Activated CD8-positive, alpha-beta memory T cell treated with anti-CD3 and anti-CD28 coated beads for 36 hours (primary cell): ENCODE data around the gene NFIL3. TPM values are rescaled to one million over a fixed set of nuclear protein-coding genes. Genes with fewer than 3 reads are reported as not detected.
"Not testable (repeated sequence)": the region's sequence is repeated elsewhere in the genome, so short reads cannot be mapped to it uniquely, and the experiment has no call there.

ENCODE experiments used
- CTCF ChIA-PET: fragments of 350-600 bp; sonication (Branson Sonifier 250); formaldehyde crosslinking; loops from one replicate; lab custom pipeline; 2021; ENCODE audit warnings: antibody characterized with exemption; lab: Charles Lee
- POLR2A ChIA-PET: fragments of 350-600 bp; sonication (Branson Sonifier 250); formaldehyde crosslinking; loops from one replicate; lab custom pipeline; 2021; ENCODE audit warnings: antibody characterized with exemption; lab: Charles Lee
- total RNA-seq, 2 experiments: library from RNA; stranded (reverse); gene quantifications; one replicate each; pipeline ENCODE4 v1.2.3, GENCODE V29; 2021

NFIL3 gene, protein sequence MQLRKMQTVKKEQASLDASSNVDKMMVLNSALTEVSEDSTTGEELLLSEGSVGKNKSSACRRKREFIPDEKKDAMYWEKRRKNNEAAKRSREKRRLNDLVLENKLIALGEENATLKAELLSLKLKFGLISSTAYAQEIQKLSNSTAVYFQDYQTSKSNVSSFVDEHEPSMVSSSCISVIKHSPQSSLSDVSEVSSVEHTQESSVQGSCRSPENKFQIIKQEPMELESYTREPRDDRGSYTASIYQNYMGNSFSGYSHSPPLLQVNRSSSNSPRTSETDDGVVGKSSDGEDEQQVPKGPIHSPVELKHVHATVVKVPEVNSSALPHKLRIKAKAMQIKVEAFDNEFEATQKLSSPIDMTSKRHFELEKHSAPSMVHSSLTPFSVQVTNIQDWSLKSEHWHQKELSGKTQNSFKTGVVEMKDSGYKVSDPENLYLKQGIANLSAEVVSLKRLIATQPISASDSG
- total RNA-seq: 10 to 100 TPM; 70.1 to 72.4 TPM

DNA sequence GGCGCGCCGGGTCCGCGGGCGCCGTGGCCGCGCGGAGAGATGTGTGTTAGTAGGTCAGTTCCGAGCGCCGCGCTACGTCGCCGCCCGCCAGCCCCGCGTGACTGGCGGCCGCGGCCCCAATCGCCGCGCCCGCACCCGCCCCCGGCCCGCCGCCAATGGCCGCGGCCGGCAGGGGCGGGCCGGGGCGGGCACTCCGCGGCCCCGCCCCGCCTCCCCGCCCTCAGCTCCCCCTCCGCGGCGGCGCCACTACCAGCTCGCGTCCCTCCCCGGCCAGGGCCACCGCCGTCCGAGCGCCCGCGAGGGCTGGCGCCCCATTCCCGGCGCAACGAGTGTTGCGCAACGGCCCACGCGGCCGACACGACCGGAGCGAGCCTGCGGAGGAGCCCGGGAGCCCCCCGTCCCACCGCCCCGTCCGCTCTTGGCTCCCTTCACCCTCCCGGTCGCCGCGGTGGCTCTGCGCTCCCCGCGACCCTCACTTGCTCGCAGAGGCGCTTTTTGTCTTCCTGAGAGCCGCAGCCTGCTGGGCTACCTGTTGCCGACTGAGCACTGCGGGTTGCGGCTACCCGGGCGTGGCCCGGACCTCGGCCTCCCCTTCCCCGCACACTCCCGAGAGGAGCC, at the start of gene NFIL3:
Gene NFIL3, minus strand, starts transcription at position 48 of the 618 bp plus-strand sequence. CDS start 13,098 bp downstream, outside the sequence.
- CTCF ChIA-PET: interaction anchor here (0.8 to 1.8 kb wide), 6 partner anchors 14 to 509 kb away, joined by 3 to 5 read pairs (median 3); no protein-coding TSS in a partner anchor

DNA sequence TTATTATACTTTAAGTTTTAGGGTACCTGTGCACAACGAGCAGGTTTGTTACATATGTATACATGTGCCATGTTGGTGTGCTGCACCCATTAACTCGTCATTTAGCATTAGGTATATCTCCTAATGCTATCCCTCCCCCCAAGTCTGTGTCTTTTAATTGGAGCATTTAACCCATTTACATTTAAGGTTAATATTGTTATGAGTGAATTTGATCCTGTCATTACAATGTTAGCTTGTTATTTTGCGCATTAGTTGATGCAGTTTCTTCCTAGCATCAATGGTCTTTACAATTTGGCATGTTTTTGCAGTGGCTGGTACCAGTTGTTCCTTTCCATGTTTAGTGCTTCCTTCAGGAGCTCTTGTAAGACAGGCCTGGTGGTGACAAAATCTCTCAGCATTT, 47.9 kb upstream of the NFIL3 start:
- POLR2A ChIA-PET, CTCF ChIA-PET: not testable (repeated sequence)

More for the DNA sequence above, at the start of gene NFIL3:
- POLR2A ChIA-PET: interaction anchor here (0.6 to 2.1 kb wide), 13 partner anchors 9 to 324 kb away, joined by 3 to 12 read pairs (median 3); partner anchors contain the start of gene AUH

DNA sequence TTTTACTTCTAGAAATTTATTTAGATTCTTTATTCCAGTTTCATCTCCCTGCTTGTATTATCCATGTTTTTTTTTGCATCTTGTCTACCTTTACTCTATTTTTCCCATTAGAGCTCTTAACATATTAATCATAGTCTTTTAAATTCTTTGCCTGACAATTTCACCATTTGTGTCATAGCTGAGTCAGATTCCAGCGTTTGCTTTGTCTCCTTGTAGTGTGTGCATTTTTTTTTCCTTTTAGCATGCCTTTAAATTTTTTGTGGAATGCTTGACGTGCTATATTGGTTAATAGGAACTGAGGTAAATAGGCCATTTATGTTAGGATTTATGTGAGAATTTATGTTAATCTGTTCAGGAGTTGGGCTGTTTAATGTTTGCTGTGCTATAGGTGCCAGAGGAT, 41.8 kb upstream of the NFIL3 start:
- CTCF ChIA-PET: no interaction called here
- POLR2A ChIA-PET: no interaction called here

DNA sequence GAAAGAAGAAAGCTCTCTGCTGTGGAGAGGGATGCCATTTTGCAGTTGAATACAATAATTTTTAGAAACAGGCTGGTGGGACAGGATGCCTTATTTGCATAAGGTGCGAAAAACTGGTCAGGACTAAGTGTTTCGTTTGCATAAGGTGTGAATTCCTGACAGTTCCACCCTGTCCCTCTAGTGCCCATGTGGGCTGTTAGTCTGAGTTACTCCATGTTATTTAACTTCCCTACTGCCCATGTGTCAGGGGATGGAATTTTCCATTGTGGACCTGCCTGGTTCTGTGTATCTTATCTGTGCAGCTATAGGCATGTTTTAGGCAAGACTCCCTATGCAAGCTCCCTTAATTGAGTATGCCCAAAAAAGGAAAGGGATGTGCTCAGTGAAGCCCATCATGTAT, 35.3 kb upstream of the NFIL3 start:
- ChIA-PET POLR2A (no interaction called here), CTCF (no interaction called here)

DNA sequence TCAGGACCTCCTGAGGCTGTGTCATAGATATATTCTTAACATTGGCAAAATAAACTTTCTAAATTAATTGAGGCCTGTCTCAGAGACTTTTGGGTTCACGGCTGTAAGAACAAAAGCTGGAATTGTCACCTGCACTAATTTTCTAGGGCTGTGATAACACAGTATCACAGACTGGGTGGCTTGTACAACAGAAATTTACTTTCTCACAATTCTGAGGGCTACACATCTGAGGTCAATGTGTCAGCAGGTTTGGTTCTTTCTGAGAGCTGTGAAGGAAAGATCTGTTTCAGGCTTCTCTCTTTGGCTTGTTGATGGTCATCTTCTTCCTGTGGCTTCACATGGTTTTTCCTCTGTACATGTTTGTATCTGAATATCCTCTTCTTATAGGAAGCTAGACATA, 29.2 kb upstream of the NFIL3 start:
- POLR2A ChIA-PET: no interaction called here
- CTCF ChIA-PET: interaction anchor here (0.6 kb wide), 1 partner anchor 1925 kb away, joined by 4 read pairs; no protein-coding TSS in a partner anchor

DNA sequence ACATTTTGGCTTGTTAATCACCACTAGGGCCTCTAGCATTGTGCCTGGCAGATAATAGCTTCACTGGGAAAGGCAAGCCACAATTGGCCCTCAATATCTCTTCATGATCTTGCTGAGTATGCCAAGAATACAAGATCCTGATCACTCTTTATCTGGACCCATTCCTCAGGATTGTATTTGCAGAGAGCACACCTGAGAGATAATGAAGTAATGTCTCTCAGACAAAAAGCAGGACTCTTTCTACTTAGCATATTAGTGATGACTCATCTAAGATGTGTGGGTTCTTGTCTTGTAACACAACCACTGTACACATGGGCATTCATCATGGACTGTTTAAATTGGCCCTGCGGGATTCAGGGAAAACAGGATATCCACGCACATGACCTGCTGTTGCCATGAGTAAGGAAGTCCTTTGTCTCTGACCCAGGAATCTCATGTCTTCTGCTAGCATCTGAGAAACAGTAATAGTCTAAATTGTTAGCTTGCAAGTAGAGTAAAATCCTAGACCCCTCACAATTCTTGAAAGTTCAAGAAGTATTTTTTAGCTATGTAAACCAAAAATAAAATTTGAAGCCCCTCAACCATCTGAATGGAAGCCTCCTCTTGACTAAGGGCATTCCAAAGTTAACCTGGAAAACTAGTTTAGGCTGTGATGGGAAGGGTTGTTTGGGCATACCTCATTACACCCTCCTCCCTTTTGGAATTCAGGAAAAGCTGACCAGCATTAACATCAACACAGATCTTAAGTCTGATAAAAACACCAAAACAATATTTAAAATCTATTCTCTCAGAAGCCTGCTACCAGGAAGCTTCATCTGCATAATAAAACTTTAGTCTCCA, 28.0 kb upstream of the NFIL3 start:
- ChIA-PET CTCF (interaction anchor here (0.8 kb wide), 1 partner anchor 202 kb away, joined by 3 read pairs; no protein-coding TSS in a partner anchor), POLR2A (no interaction called here)

DNA sequence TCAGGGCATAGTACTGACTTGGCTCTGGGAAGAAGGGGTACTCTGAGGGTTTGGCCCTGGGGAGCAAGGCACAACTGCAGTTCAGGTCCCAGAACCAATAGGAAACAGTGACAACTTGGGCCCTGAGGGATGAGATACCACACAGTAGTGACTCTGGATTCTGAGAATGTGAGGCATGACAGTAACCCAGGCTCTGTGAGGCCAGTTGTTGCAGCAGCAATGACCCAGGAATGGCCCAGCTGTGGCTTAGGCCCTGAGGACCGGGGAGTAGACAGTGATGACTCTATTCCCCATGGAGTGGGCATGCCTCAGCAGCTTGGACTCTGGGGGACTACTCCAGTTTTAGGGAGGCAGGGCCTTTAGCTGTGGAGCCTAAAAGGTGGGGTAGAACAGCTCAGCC, 21.5 kb upstream of the NFIL3 start:
- POLR2A ChIA-PET: no interaction called here
- CTCF ChIA-PET: no interaction called here

DNA sequence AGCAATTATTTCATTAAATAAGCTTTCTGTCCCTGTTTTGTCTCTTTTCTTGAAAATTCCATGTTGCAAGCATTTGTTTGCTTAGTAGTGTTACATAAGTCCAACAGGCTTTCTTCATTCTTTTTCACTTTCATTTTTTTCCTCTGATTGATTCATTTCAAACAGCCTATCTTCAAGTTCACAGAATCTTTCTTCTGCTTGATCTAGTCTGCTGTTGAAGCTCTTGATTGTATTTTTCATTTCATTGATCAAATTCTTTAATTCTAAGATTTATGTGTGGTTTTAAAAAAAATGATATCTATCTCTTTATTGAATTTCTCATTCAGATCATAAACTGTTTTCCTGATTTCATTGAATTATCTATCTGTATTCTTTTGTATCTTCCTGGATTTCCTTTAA, 20.4 kb upstream of the NFIL3 start:
- POLR2A ChIA-PET: no interaction called here

DNA sequence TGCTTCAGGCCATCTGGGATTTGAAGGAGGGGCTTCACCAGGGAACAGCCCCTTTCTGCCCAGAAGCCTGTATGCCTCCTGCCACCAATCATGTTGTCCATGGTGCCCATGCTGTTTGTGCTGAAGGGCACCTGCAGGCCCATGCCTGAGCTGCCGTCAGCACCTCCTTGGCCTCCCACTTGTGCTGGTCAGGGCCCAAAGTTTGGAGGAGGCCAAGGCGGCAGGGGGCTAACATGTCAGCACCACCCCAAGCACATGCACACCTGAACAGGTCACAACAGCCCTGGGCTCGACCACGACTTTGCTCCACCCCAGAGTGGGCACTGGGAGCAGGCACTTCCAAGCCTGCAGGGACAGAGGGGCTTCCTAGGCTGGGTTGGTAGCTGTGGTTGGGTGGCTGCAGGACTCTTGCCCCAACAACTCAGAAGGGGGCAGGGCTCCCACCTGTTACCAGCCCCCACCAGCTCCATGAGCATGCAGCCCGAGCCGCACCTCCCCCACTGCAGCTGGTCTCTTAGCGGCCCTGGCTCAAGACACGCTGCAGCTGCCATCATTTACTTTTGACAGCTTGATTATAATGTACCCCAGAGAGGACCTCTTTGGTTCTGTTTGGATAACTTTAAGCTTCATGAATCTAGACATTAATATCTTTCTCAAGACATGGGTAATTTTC, 19.8 kb upstream of the NFIL3 start:
- POLR2A ChIA-PET: no interaction called here
- CTCF ChIA-PET: no interaction called here

More for the DNA sequence above, 20.4 kb upstream of the NFIL3 start:
- CTCF ChIA-PET: no interaction called here

DNA sequence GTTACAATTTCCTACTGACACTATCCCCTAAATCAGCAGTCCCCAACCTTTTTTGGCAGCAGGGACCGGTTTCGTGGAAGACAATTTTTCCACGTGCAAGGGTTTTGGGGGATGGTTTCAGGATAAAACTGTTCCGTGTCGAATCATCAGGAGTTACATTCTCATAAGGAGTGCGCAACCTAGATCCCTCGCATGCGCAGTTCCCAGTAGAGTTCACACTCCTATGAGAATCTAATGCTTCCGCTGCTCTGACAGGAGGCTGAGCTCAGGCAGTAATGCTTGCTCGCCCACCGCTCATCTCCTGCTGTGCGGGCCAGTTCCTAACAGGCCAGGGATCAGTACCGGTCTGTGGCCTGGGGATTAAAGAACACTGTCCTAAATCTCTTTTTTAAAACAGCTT, 13.2 kb upstream of the NFIL3 start:
- POLR2A ChIA-PET: no interaction called here
- CTCF ChIA-PET: interaction anchor here (0.6 to 0.7 kb wide), 2 partner anchors 11 to 292 kb away, joined by 3 read pairs; no protein-coding TSS in a partner anchor

DNA sequence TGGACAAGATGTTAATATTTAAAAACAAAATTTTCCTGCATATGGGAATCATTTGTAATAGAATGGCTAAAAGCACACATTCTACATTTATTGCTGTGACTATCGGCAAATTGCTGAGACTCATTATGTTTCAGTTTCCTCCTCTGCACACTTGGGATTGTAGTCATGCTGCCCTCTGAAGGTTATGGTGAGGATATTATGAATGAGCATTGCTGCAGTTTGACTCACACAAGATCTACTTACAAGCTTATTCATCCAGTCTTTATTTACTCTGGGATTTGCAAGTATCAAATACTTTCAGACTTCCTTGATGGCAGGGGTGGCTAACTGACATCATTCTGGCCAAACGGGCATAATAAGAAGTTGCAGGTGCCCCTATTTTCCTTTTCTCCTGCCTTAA, 9.5 kb upstream of the NFIL3 start:
- ChIA-PET CTCF (interaction anchor here (1.6 to 1.7 kb wide), 3 partner anchors 69 to 518 kb away, joined by 3 to 8 read pairs (median 5); no protein-coding TSS in a partner anchor), POLR2A (interaction anchor here (0.8 to 1.1 kb wide), 2 partner anchors 333 to 675 kb away, joined by 3 to 4 read pairs; no protein-coding TSS in a partner anchor)

DNA sequence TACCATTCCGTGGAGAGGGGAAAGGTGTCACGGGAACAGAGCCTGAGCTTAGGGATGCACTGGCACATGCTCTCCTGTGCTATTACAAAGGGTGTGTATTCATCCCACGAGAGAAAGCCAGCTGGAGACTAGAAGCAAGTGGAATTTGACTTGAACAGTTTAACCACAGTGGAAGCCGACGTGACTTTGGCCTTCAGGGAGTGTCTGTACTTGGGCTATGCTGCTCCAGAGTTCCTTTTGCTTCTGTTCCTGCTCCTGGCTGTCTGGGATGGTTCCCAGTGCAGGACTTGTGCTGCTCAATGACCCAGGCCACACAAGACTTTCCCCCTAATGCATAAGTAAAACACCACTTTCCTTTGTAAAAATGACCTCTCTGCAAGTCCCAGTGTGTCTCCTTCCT, 7.9 kb upstream of the NFIL3 start:
- POLR2A ChIA-PET: interaction anchor here (0.5 kb wide), 1 partner anchor 283 kb away, joined by 3 read pairs; no protein-coding TSS in a partner anchor
- CTCF ChIA-PET: no interaction called here

DNA sequence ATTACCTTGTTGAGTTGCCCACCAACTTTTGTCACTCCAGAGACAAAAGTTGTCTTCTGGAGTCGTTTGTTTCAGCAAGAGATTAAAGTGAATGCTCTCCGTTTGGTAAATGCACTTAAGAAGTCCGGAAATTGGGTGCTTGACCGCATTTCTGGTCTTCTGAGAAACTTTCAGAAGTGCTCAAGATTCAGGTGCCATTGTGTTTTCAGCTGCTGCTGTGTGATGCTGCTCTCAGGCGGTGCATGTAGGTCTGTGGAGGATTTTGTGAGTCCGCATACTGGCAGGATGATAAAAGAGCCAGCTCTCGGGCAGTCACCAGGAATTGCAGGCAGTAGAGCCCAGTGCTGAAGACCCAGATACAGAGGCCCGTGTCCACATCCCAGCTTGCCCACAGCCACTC, 5.9 kb upstream of the NFIL3 start:
- ChIA-PET CTCF (interaction anchor here (0.9 kb wide), 2 partner anchors 33 to 514 kb away, joined by 3 read pairs; no protein-coding TSS in a partner anchor), POLR2A (no interaction called here)

DNA sequence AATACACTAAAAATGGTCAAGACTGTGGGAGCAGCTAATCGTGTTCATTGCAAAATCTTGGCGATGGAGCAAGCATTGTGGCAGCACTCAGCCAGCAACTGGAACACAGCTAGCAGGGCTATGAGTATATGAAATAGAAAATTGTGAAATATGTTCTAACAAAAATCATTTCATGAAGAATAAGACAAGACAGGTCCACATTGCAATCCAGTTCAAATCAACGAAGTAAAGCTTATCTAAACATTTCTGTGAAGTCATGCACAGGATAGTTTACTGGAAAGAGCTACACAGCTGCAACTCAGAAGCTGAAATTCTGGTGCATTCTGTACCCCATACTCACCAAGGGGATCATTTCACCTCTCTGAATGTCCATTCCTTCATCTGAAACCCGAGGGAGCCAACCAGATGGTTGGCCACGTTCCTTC, 5.3 kb upstream of the NFIL3 start:
- ChIA-PET CTCF (interaction anchor here (0.9 kb wide), 2 partner anchors 32 to 513 kb away, joined by 3 read pairs; no protein-coding TSS in a partner anchor), POLR2A (interaction anchor here (0.5 kb wide), 1 partner anchor 358 kb away, joined by 3 read pairs; no protein-coding TSS in a partner anchor)

DNA sequence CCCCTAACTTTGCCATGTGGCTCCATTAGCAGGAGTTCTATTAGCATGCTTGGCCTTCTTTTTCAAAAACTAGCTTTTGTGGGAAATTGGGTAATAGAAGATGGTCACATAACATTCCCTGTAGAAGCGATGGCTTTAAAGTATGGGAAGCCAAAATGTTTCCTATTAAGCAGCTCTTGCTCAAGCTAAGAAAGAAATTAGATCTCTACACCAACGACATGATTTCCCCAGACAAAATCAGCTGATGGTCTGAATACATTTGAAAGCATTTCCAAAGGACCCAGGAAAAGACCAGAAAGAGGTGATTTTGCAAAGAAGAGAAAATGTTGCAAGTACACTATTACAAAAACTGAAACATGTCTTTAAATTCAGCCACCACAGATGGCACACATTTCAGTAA, 4.8 kb upstream of the NFIL3 start:
- ChIA-PET POLR2A (interaction anchor here (0.5 kb wide), 1 partner anchor 358 kb away, joined by 3 read pairs; no protein-coding TSS in a partner anchor), CTCF (interaction anchor here (0.9 kb wide), 1 partner anchor 32 kb away, joined by 3 read pairs; no protein-coding TSS in a partner anchor)

DNA sequence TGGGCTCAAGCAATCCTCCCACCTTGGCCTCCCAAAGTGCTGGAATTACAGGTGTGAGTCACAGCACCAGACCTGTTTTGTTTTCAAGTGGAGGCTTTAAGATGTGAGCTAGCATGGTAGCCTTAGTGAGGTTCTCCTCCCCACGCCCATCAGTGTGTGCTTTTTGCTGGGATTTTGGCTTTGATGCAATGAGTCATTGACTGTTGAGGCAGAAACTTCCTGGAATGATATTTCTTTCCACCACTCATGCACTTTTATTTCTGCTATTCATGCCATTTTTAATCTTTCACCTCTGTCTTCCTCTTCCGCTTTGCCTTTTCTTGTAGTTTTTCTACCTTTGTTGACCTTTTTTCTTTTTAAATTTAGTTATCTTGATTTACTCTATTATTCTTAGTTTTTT, 4.2 kb upstream of the NFIL3 start:
- ChIA-PET POLR2A (no interaction called here), CTCF (no interaction called here)

DNA sequence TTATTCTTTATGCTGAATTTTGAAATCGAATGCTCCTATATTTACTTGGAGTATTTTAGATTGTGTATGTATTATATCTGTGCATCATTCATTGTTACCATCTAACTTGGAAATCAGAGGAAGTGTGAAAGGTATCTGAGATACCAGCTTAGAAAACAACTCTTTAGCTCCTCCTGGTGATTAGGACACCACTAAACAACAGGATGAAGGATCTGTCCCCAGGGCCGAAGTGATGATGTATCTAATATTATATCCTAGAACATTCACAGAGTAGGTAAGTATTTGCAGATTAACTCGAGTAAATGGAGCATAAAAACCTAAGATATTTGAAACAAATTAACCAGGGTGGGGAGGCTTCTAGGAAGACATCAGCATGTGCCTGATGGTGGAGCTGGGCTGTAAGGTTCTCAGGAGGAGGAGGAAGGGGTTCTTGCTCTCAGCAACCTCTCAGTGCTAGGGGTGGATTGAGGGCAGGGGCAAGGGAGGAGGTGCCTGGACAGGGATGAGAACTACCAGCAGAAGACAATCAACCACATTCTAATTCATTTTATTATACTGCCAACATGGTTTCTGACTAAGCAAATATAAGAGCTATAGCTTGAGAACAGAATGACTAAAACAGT, 2.6 kb upstream of the NFIL3 start:
- POLR2A ChIA-PET: interaction anchor here (1.2 kb wide), 1 partner anchor 66 kb away, joined by 3 read pairs; no protein-coding TSS in a partner anchor
- CTCF ChIA-PET: interaction anchor here (0.6 to 2.4 kb wide), 8 partner anchors 11 to 511 kb away, joined by 3 to 8 read pairs (median 4); no protein-coding TSS in a partner anchor
